GM21619 (cell line): ENCODE results near the gene PTPRE.

Experiments
- ATAC-seq: cut with Tn5 transposase; IDR thresholded peaks from one replicate; pipeline ENCODE4 v1.9.1; 2021; ENCODE audit not compliant: unreplicated experiment

PTPRE gene

DNA sequence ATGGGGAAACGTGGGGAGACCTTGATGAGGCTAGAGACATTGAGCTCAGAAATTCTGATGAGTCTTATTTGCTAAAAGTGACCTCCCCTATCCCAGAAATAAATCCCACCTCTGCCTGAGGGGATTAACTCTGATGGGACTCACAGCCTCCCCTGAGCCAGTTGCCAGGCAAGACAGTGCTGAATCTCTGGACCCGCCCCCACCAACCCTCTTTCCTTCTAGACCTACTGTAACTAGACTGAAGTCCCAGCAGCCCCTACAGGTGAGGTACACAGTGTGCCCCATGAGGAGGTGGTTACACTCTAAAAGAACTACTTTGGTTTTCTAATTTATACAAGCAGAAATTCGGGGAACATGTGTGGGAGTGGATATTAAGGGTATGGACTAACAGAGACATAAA, 42.9 kb downstream of the PTPRE start:
- no peak for ATAC-seq

DNA sequence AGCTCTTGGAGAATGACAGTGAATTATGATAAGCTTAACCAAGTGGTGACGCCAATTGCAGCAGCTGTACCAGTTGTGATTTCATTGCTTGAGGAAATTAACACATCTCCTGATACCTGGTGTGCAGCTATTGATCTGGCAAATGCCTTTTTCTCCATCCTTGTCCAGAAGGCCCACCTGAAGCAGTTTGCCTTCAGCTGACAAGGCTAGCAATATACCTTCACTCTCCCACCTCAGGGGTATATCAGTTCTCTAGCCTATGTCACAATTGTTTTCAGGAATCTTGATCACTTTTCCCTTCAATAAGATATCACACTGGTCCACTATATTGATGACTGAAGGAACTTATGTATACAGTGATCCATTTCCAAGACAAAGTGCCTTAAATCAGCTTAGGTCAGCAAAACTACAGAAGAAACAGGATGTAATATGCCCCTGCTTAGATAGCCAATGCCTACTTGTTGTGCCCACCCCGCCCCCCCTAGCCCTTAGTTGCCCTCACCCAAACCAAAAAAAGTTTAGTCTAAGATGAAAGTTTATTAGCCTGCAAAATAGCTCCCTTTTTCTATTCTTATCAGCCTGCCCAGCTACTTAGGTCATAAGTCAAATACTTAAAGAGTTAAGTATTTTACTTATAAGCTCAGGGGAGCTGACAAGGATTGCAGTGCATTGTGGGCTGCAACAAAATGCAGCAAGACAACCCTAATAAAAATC, 45.1 kb downstream of the PTPRE start:
- no peak for ATAC-seq

GRCh38 chr10:127952575-127952869, 45.6 kb downstream of the PTPRE start:
- ATAC-seq: no peak

GRCh38 chr10:127952918-127953317, 46.0 kb downstream of the PTPRE start:
- no peak for ATAC-seq

DNA sequence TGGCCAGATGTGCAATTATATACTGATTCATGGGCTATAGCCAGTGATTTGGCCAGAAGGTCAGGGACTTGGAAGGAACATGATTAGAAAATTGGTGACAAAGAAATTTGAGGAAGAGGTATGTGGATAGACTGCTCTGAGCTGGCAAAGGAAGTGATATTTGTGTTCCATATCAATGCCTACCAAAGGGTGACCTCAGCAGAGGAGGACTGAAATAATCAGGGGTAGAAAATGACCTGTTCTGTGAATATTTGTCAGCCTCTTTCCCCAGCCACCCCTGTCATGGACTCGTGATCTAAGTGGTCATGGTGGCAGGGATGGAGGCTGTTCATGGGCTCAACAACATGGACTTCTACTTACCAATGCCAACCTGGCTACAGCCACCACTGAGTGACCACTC, 47.0 kb downstream of the PTPRE start:
- no peak for ATAC-seq

DNA sequence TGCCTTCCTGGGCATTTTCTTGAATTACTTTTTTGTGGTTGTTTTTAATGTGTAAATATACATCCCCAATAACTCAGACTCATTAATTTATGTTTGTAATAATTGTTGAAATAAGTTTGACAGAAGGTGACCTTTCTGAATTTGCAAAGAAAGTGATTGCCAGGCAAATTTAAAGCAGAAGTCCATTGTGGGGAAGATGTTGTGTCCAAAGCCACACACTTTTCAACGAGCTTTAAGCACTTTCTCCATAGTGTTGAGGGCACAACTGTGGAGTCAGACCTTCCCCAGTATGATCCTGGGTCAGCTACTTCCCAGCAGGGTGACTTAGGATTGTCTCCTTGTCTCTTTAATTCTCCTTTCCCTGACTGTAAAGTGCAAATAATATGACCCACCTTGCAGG, 52.5 kb downstream of the PTPRE start:
- no peak for ATAC-seq

DNA sequence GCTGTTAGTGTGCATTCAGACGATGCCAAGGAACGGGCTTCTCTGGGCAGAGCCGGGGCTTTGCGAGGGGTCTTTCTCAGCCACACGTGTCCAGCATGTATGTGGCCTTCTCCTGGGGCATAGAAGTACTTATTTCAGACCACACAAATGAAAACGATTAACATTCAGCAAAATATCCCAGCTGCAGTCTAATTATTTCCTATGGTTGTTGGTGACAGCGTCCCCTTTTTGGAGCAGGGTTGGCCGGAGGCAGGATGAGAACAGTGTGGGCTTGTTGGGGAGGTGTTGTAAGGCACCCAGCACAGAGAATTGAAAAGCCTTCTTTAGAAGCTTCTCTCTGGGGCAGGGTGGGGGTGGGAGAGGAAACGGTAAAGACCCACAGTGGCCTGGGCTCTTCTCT, 54.2 kb downstream of the PTPRE start:
- ATAC-seq: no peak

GRCh38 chr10:127962205-127962604, 55.3 kb downstream of the PTPRE start:
- no peak for ATAC-seq

DNA sequence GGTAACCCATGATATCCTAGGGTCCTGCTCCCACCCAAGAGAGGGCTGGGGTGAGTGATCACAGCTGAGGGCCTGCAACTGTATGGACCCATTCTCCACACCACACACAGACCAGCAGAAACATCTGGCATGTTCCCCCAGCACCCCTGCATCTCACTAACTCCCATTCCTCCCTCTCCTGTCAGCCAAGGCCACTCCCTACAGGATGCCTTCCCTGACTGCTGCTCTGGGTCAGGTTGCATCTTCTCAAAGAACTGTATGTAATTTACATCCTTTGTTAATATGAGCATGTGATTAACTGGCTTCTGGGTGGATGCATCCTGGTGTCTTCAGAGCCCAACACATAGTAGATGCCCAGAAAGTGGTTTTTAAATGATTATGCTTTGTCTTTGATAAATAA, 56.2 kb downstream of the PTPRE start:
- no peak for ATAC-seq

DNA sequence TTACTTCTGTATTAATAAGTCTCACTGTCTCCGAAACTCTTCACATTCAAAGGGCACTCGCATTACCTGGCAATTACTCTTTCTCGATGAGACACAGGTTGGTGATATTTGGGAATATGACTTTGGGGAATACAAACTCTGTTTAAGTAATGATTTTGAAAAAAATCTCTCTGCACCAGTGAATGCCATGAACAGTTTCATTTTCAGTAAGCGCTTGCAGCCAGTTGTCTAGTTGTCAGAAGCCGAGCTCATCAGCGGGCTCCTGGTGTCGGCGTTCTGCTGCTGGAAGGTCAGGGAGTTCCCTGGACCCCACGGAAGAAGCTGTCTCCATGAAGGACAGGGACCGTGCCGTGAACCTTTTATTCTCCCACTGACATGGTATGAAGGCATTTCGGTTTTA, 57.7 kb downstream of the PTPRE start:
- ATAC-seq: no peak

GRCh38 chr10:127966875-127967274, 60.0 kb downstream of the PTPRE start:
- ATAC-seq: no peak

DNA sequence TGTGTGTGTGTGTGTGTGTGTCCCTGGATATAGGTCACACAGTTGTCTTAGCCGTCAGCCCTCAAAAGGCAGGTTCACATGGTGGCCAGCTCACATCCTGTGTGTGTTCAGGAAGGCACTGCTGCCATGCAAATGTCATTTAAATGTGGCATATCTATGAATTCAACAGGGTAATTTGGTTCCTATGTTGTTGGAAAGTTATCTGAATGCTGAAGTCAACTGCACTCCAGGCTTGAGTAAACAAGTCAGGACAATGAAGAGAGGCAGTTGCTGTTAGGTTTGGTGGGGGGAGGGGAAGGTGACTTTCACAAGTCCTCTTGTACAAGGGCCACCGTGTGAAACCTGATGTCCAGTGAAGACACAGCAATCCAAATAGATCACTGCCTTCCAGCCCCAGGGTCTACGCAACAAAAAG, 61.1 kb downstream of the PTPRE start:
- ATAC-seq: no peak

GRCh38 chr10:127968659-127969058, 61.8 kb downstream of the PTPRE start:
- ATAC-seq: no peak

DNA sequence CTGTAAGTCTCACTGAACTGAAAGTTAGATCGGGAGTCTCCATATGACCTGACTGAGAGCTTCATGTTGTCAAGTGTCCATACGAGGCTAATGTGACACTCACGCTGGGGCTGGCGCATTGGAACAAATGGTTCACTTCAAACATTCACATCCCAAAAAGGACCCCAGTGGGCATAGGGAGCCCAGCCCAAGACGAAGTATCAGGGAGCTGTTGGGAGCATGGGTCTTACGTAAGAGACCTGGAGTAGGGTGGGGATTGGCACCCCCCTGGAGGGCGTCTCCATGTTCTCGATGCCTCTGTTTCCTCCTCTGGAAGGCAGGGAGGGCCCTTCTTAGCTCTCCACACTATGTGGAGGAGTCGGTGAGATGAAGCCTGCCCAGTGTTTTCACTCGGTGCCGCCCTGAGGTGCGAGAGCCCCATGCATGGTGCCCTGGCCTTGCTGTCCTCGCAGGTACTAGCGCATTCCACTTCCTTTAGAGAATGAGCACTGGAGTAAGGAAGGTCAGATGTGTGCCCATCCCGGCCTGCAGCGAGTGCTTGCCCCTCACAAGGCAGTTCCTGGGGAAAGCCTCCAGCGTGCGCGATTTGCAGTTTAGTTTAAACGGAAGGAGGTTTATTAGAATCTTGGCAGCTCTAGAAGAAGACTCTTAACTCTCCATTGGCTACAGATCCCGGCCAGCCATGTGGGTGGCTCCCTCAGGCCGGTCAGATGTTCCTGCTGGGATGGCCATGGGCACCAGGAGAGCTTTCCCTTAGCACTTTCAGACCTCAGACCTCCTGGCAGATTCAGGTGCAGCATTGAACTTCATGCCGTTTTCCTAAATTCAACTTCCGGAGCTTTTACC, 64.4 kb downstream of the PTPRE start:
- ATAC-seq: no peak

DNA sequence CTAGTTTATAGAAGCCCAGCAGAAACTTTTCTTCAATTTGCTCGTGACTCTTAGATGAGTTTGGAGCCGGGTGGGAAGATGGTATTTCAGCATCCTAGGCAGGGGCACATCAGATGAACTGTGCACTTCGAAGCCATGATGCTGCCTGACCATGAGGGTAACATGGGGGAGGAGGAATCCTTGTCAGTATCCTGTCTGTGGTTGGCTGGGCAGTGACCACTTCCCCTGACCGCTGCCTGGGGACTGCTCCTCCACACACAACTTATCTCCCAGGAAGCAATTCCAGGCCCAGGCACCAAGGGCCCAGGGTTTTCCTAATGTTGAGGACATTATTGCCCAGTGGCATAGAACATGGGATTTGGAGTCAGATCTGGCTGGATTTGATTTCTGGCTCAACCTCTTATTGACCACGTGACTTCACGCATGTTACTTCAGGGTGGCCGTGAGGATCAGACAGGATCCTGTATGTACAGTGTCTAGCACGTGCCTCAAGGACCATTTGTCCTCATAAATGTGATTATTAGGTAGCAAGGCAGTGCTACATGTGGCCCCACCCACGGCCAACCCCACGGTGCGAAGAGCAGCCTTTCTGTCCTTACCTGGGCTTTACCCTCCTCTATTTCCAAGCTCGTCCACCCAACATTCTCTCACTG, 65.2 kb downstream of the PTPRE start:
- ATAC-seq: no peak

DNA sequence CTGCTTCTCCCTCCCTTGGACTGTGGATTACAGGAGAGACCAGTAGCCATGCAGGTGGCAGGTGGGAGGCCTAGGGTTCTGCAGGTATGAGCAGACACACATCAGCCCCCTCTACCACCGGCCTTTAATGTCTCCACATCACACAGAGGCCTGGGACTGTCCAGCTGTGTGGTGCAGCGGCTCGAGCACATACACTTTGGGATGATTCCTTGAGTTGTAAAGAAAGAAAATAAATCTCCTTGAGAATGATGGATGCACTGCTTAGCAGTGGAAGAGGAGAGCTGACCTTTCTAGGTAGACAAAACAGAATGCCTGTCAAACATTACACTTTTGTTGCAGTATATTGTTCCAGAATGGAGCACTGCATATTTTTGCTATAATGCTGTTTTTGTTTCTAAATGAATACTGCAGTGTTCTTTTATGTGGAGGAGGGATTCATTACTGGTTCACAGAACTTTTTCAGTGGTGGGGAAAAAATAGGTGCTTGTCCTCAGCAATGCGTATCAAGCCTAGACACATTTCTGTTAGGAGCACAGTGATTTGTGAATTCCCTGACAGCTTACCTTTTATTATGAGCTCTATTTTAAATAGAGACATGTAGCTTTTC, 66.0 kb downstream of the PTPRE start:
- no peak for ATAC-seq

DNA sequence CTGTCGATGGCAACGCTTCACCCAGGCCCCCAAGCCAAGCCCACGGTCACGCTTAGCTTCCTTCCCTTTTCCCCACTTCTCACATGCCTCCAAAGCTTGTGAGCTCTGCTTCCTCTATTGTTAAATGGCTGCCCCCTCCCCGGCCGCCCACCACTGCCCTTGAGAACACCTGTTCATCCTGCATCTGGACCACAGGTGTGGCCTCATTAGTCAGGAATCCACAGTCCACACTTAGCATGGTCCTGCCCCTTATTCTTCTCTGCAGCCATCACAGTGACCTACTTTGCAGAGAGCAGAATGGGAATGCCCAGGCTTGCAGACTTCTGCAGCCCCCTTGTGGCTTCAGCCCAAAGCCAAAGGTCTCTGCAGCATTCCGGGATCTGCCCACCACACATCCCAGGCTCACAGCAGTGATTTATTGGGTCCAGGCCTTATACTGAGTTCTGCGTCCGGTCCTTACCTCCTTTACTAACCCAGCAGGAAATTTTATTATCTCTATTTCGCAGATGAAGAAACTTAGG, 66.9 kb downstream of the PTPRE start:
- ATAC-seq: no peak

GRCh38 chr10:127974911-127975310, 68.0 kb downstream of the PTPRE start:
- ATAC-seq: no peak

GRCh38 chr10:127976286-127976685, 69.4 kb downstream of the PTPRE start:
- no peak for ATAC-seq

GRCh38 chr10:127976701-127977356, 69.9 kb downstream of the PTPRE start:
- no peak for ATAC-seq
